NK-92 treated with Interleukin-12 subunit alpha and Interleukin-12 subunit beta, amount 100 ng/mL, for 24 hours (cell line): ENCODE data around the gene NFATC1.

Experiments
- DNase-seq: peaks from one replicate; lab custom pipeline; 2025; lab: John Stamatoyannopoulos, UW

The NFATC1 gene

DNA sequence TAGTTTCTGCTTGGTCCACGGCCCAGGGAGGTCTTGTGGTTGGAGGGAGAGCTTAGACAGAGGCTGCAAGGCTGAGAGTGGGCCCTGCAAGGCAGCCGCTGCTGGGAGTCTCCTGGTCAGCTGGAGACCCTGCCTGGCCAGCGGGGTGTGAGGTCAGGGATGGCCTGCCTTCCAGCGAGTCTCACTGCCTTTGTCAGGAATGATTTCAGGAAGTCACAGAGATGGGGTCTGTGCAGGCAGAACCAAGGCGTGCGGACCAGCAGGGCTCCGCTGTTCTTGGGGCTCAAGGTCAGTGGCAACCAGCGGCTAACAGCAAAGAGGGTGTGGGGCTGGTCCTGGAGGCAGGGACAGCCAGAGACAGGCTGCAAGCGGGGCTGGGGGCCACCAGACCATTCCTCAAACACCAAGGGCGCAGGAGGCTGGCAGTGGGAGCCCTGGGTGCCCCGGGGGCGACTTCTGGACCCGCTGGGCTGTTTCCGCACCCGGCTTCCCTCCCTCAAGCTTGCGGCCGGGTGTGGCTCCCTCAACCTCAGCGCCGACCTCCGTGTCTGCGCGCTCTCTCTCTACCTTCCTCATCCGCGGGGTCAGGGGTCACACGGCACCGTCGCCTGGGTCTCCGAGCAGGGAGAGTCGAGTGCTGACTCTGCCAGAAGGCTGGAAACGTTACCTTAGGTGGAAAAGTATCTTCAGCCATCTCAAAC, 159.4 kb downstream of the NFATC1 start:
- no peak for DNase-seq

DNA sequence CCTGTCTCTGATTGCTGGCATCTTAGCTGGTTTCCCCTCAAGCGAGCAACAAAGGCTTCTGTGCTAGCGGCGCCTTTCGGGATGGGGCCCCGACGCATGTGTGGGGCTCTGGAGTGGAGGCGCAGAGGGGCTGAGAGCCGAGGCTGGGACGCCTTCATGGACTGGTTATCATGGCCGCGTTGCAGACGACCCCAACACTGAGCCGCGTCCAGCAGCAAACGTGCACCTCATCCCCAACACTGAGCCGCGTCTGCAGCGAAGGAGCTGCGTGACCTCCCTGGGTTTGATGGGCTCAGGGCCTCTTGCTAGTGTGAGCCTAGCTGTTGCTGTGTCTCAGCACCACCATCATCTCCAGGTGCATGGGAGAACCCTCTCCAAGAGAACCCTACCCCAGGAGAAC, 160.2 kb downstream of the NFATC1 start:
- DNase-seq = no peak

DNA sequence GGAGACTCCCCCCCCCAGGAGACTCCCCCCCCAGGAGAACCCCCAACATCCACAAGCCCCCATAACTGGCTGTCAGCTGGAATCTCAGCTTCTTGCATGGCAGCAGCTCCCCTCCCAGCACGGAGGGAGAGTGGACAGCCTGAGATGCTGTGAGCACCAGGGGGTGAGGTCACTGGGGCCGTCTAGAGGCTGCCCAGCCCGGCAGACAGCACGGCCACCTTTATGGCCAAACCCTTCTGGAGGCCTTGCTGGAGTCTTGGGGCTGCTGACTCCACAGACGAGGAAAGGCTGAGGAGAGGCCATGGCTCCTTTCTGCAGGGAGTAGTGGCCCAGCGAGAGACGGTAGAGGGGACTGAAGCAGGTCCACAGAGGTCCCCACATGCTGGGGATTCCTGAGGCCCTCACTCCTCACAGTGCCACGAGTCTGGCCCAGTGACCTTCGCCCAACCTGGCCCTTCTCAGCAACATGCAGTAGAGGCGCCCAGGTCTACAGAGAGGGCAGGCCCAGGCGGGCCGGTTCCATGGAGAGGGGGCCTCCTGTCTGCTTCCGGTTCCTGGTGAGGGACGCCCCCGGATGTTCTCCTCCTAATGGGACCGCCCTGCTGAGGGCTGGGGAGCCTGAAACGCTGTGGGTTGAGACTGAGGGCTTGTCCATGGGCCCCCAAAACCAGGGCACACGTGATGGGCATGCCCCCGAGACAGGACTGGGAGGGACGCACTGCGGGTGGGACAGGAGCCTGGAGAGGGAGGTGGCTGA, 161.3 kb downstream of the NFATC1 start:
- DNase-seq = no peak

DNA sequence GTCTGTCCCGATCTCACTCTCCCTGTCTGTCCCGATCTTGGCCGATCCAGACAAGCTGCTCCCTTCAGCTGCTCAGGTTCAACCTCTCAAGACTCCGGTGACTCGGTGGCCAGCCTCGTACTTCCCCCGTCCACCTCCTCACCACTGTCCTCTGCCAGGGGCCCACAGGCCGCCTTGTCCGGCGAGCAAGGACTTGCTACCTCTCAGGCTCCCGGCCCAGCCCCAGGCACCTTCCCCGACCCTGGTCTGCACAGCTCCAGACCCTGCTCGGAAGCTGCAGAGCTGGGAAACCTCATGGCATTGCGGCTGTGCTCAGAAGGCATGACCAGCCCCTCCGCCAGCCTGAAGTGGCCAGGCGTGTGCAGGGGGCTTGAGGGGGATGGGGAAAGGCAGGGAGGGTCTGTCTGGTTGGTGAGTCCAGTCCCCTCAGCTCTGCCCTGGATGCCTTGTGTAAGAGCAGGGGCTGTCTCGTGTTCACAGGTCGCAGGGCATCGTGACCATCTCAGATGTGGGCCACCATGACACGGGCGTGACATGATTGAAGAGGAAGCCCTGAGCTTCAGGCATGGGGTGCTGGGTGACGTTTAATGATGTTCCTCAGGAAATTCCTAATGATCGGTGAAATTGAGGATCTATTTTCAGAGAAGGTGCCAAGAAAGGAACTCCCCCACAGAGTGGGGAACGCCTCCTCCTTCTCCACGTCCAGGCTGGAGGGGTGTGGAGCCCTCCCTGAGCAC, 162.6 kb downstream of the NFATC1 start:
- DNase-seq = no peak

DNA sequence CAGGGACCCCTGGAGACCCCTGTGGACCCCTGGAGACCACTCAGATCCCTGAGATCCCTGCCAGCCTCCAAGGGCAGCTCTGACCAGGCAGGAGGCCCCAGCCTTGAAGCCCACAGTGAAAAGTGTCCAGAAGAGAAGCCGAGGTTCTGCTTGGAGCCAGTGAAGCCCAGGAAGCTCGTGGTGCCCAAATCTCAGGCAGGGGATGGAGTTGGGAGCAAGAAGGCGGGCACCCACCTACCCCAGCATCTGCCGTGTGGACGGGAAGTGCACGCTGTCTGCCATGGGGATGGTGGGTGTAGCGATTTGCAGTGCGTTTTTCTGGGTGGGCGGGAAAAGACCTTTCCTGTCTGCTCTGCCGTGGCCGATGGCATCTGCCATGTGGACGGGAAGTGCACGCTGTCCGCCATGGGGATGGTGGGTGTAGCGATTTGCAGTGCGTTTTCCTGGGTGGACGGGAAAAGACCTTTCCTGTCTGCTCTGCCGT, 163.2 kb downstream of the NFATC1 start:
- no peak for DNase-seq

DNA sequence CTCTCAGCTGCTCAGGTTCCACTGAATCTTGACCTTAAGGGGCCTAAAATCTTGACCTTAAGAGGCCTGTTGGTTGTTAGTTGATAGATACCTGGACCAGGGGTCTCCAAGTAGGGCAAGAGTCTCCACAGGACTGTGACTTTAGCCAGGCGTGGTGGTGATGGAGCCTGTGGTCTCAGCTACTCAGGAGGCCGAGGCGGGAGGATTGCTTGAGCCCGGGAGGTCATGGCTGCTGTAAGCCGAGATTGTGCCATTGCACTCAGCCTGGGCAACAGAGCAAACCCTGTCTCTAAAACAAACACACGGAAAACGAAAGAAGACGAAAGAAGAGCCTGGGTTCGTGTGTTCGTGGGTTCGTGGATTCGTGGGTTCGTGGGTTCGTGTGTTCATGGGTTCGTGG, 163.7 kb downstream of the NFATC1 start:
- no peak for DNase-seq

DNA sequence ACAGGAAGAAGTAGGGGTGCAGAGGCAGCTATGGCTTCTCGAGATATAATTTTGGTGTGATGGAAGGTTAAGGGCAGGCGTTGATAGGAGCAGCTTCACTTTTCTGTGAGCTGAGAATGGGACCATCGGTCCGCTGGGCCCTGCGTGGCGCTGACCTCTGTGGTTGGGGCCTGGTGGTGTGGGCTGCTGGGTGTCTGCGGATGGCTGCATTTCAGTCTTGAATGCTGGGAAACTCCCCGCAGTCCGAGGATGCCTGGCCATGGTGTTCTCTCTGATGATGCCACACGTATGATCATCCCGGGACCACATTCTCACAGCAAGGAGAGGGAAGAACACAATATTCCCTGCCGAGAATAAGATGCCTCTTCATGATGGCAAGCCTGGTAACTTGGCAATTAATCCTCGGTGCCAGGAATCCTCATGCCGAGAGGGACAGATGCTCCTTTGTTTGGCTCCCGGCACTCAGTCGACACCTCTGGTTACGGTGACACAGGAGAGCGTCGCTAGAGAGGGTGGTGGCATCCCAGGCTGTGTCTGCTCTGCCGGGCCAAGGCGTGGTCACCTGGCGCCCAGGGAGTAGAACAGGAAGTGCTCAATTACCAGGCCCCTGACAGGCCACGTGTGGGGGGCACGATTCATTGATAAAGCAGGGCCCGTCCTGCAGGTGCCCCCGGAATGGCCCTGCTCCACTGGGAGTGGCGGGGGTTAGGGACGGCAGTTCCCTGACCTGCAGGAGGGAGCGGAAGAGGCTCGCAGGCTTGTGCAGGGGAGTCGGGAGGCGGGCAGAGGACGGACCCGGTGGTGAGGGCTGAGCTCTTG, 164.5 kb downstream of the NFATC1 start:
- no peak for DNase-seq

DNA sequence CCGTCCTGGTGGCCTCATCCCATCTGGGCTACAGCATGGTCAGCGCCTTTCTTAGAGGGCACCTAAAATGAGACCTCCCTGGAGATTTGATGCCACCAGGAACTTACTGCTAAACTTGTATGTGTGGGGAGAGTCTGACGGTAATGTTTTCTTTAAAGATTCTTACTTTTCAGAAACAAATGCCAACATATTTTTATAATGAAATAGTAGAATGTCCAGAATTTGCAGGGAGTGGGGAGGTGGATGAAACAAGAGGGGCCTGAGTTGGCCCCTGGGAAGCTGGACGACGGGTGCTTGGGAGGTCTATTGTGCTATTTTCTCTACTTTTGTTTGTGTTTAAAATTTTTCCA, 165.1 kb downstream of the NFATC1 start:
- DNase-seq = no peak

DNA sequence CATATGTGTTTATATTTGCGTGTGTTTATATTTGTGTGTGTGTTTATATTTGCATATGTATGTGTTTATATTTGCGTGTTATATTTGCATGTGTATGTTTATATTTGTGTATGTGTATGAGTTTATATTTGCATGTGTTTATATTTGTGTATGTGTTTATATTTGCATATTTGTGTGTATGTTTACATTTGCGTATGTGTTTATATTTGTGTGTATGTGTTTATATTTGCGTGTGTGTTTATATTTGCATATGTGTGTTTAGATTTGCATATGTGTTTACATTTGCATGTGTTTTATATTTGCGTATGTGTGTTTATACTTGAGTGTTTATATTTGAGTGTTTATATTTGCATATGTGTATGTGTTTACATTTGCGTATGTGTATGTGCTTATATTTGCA, 168.2 kb downstream of the NFATC1 start:
- no peak for DNase-seq

DNA sequence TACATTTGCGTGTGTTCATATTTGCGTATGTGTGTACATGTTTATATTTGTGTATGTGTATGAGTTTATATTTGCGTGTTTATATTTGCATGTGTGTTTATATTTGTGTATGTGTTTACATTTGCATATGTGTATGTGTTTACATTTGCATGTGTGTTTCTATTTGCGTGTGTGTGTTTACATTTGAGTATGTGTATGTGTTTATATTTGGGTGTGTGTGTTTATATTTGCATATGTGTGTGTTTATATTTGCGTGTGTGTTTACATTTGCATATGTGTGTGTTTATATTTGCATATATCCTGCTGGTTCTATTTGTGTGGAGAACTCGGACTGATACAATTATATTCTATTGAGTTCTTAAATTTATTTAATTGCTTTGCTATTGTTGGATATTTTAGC, 168.7 kb downstream of the NFATC1 start:
- DNase-seq = no peak

DNA sequence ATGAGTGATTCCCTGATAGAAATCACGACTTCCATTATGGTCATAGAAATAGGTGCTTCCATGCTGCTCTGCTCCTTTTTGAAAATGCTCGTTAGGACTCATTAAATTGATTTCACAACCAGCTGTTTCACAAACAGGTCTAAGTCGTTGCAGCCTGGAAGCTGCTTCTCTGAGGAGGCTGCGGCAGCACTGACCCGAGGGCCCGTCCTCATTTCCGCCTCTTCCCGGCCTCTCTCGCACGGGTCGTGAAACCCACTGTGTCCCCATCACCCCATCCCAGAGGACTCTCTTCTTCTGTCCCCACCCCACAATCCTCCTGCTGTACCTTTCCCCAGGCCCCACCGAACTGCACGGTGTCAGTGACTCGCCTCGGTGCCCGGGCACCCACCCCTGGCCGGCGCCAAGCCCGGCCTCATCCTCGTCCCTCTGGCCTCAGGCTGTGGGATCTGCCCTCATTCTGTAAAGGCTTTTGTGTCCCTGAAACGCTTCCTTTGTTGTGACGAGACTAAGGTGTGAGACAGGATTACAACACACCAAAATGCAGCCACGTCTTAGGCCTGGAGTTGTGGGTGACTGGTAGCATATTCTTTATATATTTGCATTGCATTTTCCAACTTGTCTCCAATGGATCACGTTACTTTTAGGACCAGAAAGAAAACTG, 171.2 kb downstream of the NFATC1 start:
- DNase-seq = no peak

DNA sequence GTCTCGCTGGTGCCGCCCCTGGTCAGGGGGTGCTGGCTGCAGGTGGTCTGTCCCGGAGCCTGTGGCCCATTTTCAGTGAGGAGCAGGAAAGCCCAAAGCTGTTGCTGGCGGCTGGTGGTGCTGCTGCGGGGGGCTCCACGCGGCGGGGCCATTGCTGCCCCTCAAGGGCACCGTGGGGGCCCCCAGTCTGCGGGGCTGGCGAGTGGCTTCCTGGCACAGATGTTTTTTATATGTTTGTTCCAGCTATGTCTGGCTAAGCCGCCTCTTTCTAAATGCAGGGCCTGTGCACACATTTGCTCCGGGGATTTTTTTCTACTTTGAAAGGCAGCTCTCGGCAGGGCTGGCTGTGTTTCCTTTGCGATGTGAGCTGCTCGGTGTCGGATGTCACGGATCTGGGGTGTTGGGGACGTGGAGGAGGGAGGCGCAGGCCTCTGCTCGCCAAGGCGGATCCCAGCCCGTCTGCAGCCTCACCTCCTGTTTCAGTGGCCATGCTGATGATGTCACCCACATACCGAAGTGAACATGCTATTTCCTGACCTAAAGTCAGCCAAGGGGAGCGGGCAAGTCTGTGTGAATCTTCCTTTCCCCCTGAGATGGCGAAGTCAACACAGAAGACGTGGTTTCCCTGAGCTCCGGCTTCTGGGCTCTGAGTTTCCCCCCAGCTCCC, 171.9 kb downstream of the NFATC1 start:
- DNase-seq = no peak

DNA sequence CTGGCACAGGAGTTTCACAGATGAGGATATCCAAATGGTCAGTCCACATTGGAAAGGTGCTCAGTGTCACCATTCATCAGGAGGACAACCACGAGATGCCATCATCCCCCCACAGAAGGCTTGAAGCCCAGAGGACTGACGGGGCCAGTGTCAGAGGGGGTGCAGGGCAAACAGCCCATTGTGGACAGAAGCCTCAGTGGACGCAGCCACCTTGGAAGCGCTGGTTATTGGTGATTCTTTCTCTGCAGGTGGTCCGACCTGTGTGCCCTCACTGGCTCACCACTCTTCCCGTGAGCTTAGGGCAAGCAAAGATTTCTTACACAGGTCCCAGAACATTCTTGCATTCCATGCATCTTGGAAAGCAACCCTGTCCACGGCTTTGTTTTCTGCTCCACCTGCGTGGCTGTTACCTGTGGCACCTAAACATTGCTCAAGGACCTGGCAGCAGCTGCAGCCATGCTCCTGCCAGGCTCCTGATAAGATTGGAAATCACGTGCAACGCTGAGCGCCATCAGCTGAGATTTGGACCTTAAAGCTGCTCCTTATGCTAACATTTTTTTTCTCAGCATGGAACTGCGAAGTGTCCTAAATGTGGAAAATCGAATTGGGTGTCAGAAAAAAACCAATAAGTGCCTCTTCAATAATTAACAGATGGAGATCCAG, 172.9 kb downstream of the NFATC1 start:
- DNase-seq = no peak

DNA sequence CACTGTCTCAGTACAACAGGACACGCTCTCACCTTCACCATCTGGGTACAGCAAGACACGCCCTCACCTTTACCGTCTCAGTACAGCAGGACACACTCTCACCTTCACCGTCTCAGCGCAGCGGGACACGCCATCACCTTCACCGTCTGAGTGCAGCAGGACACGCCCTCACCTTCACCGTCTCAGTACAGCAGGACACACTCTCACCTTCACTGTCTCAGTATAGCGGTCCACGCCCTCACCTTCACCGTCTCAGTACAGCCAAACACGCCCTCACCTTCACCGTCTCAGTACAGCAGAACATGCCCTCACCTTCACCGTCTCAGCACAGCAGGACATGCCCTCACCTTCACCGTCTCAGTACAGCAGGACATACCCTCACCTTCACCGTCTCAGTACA, 174.0 kb downstream of the NFATC1 start:
- DNase-seq = no peak

DNA sequence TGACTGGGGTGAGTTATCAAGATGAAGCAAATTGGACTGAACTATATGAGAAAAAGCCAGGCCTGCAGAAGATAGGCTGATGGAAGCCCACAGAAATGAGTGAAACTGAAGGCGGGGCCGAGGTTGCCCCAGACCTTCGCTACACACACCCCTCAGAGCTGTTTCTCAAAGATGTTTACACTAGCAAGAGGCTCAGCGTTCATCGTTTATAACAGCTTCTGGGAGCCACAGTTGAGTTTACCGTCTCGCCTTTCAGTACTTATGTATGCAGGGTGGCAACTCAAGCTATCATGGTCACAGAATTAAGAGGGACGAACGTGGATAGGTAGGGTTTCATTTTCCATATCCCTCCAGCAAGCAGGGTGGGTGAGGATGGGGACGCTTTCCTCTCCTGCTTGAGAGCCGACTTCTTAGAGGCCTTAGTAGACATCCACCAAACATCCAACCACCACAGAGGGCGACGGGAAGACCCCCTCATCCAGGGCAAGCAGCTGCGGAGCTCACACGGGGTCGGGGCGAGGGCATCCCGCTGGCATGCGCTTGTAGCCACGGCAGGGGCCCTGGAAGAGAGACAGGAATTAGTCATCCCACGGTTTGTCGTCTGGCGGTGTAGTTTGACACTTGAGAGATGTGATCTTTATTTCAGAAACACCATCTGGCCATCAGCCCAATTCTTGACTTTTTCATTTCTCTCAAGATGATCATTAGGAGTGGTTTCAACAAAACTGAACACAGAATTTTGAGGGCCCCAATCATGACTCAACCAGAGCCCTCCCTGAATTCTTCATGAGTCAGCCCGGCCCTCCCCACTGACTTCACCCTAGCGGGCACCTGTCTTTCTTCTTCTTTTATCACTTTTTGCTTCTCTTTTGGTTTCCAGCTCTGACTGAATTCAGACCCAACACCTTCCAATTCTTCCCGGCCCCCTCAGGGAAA, 174.8 kb downstream of the NFATC1 start:
- DNase-seq = no peak

DNA sequence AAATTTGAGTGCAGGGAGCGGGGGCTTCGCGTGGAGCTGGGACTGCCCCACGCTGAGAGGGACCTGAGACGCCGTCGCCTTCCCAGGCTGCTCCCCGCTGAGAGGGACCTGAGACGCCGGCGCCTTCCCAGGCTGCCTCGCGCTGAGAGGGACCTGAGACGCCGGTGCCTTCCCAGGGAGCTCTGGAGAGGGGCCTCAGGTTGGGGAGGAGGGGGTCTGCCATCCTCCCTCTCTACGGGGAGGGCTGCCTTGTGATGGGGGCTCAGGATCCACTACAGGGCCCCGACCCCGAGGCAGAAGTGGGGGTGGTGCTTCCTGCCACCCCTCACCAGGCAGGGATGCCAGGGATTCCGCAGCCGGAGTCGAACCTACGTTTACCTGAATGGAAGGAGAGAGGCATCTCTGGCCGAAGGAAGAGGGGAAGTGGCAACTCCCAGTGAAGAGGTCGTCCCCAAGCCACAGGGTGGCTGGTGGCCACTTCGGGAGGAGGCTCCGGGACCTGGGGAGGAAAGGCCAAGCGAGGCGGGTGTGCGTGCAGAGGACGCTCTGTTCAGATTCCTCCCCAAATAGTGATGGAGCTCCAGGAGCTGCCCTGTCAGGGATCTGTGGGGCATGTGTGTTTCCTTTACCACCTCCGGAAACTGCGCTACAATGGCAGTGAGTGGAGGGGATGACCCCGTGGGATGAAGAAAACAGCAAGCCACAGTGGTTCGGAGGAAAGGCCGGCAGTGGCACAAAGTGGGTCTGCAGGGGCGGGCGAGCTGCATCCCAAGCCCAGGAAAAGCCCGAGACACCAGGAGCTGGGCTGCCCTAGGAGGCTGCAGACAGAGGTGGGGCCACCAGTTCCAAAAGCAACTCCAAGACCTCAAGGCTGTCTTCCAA, 175.7 kb downstream of the NFATC1 start:
- DNase-seq = no peak

DNA sequence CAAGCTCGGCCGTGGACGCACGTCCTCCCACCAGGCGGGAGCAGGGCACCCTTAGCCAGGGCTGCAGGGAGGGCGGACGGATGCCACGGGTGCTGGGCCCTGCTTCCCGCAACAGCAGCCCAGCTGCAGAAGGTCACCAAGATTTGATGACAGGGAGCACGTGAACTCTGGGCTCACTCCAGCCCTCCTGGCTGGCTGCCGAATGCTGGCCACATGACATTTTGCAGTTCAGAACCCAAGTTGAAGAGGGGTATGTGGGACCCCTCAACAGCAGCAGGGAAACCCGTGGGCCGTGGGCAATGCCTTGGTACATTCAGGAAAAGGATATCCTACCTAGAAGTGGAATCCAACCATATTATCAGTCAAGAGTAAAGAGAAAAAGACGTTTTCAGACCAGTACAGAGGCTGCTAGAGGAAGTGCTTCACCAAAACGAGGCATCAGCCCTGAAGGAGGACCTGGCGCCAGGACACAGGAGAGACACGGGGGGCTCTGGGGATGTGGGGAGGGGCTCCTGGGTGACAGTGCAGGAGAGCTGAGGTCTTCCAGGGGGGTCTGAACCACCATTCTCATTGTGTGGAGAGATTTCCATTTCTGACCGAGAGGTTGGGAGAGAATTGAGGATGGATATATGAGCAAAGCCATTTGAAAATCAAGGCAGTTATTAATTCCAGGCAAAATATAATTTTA, 176.5 kb downstream of the NFATC1 start:
- no peak for DNase-seq
